AG20443 (cell line): ENCODE measurements around the gene ZFY.
A peak's percentile ranks its signal among the peaks of the same experiment; 100 is the strongest.

ENCODE experiments used
- DNase-seq: peaks from one replicate; pipeline ENCODE4 v3.0.0; 2012; ENCODE audit warnings: low spot score, mixed read lengths

Gene ZFY

DNA sequence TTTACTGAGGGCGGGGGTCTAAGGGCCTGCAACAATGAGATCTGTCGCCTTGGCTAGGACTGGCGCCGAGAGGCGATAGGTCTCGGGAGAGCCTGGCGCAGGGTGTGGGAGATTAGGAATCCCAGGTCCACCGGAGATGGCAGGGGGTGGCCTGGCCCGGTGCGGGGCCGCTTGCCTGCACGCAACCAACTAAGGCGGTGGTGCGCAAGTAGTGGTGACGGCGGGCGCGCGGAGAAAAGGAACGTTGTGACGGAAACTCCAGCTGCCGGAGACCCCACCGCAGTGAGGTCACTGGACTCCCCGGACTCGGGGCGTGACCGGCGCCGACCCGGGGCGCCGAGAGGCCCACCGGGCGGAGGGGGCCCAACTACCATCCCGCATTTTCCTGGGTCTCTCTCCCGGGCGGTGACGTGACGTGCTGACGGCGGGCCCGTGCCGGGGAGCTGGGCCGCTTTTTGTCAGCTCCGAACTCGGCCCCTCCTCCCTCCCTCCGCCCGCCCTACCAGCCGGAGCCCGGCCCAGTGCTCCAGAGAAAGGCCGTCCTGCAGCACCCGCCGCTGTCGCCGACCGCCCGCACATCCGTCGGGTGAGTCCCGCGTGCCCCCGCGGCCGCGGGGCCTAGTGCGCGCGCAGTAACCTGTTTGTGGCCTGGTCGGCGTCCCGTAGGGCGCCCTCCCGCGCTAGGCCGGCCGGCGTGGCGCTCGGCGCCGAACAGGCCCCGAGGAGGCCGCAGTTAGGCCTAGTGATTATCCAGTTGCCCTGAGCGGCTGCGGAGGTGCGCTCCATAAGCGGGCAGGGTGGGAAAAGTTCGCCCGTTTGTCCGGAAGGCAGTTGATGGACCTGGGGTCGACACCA, at the start of gene ZFY:
TSS of gene ZFY (plus strand) at position 521 of the 855 bp plus-strand sequence. CDS start 18,556 bp downstream, outside the sequence.
- peak; percentile 52 for DNase-seq

DNA sequence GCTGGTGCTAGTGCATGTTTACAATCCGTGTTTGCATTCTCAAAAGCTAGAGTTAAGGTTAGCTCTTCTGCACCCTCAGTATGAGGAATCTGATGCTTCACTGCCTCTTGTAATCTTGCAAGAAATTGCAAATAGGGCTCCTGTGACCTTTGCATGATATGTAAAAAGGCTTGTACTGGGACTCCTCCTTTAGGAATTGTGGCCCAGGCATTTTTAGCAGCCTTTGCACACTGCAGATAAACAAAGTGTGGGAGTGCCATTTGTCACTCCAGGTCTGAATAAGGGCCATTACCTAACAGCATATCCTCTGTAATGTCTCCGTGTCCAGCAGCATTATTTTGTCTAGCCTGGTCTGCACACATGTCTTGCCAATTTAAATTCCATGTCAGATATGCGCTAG, 49.3 kb upstream of the ZFY start:
- no peak for DNase-seq

DNA sequence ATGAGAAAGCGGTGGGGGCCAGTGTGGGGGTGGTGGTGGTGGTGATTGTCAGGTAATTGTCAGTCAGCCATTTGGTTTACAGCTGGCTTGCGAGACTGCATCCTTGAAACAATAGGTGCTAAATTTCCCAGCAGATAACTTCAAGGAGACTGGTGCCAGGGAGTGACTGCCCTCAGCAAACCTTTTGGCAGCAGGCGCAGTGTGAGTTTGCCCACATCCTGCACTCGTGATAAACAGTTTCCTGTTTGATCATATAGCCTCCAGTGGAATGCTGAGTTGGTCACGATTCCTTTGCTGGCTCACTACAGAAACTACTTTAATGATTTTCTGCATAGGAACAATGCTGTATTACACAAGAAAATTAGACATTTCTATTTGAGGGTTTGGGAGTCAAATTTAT, 47.8 kb upstream of the ZFY start:
- DNase-seq, result no peak

DNA sequence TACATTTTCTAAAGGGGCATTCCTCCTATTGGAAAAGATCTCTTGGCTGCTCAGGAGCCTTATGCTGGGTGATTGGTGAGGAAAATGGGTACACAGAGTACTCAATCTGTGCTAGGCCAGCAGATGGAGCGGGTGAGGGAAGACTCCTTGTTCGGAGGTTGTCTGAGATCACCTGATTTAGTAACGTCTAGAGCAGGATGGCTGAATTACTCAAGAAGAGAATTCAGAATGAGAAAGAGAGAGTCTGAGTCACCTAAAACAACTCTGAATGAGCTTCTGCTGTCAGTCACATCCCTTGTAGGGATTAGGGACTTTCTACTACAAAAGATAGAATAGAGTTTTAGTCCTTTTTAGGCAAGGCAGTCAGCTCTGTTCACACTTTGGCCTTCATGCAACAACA, 47.2 kb upstream of the ZFY start:
- no peak for DNase-seq

DNA sequence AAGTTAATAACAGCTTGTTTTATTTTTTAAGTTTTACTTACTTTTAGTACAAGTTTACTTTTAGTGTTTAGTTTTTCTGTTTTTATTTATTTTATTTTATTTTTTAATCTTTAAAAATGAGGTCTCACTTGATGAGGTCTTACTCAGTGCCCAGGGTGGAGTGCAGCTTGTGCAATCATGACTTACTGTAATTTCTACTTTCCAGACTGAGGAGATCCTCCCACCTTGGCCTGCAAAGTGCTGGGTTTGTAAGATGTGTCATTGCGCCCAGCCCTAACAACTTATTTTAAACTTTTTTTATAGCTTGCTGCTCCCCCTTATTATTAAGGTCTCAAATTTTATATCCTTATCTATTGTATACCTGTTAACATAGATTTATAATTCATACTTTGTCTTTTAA, 41.7 kb upstream of the ZFY start:
- DNase-seq, result no peak

DNA sequence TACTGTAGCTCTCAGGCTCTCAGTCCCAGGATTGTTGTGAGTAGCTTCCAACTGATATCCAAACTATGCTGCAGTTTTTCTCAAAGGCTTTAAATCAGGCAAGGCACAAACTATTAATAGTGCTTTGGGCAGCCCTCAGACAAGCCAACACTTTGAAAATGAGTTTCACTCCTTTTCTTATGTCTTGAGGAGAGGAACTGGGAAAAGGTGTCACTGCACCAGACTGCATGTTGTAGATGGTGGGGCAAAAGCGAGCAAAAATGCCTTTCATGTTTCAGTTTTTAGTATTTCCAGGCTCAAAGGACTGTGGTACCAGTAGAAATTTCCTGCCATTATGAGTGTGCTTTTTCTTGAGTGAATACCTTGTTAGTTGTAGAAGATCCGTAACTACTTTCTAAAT, 39.1 kb upstream of the ZFY start:
- DNase-seq, result no peak

DNA sequence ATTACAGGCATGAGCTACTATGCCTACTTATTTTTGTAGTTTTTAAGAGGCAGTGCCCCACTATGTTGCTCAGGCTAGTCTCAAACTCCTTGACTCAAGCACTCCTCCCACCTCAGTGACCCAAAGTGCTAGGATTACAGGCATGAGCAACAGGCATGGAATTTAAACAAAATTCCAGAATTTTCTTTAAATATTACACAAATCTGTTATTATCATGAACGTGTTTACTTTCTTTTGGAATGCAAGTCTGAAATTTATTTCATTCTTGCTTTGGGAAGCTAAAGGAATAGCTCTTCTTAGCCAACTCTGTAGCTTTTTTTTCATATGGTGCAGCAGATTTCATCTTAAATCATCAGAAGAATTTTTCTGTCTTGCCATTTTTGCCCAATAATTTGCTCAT, 27.8 kb upstream of the ZFY start:
- DNase-seq, result no peak

DNA sequence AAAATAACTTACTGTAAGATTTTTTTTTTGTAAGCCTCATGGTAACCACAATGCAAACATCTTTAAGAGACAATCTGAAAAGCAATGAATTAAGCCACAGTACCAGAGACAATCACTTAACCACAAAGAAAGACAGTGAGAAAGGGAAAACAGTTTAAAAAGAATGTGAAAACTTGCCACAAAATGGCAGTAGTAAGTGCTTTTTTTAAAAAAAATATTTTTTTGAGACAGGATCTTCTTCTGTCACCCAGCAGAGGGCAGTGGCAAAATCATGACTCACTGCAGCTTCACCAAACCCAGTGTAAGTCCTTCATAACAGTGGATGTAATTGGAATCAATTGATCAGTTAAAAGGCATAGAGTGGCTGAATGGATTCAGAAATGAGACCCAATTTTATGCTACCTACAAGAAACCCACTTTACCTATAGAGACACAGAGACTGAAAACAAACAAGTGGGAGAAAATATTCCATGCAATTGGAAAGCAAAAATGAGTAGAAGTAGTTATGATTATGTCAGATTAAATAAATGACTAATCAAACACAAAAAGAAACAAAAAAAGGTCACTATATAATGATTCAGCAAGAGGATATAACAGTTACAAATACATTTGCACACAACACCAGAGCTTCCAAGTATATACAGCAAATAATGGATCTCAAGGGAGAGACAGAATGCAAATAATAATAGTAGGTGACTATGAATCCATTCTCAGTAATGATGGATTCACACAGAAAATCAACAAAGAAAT, 21.9 kb upstream of the ZFY start:
- peak; percentile 32 for DNase-seq

DNA sequence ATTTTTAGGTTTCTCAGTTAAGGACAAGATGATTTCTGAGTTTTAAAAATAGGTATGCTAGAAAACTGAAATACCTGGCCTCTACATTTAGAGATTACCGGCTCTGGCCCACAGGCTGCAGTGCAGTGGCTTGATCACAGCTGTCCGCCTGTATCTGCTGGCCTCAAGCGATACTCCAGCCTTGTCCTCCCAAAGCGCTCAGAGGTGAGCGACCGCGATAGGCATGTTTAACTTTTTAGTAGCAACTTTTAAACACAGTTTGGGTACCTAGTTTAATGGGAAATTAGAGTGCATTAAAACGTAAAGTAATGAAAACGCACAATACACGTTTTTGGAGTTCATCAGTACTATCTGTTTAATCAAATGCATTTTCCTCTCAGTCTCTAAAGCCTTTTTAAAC, 1.1 kb upstream of the ZFY start:
- DNase-seq, result no peak

DNA sequence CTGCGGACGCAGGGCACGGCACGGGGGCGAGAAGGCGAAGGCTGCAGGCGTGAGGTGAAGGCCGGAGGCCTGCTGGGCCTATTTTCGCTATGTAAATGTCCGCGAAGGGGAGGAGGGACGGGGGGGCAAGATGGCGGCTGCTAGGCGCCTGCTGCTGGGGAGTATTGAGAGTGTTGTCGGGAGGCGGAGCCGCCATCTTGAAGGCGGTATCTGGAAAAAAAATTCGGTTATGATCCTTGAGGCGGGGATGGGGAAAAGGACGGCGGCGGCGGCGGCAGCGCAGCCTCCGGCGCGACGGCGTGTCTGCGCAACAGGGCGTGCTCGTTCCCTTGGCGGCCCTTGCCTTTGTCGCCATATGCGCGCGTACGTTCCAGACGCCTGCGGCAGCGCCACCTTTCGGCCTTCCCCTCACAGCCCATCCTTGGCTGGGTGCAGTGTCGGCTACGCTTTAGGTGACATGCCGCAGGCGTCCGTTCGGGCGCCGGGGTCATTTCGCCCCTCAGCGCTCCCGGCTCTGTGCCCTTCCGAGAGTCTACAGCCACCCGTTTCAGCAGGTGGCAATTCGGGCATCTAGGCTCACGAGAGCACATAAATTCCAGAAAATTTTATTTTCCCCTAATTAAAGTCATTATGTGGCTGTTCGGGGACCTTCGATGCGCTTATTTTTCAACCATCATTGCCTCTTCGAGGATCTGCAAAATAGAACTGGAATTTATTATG, 695 bp downstream of the ZFY start:
- DNase-seq, result peak; percentile 81

DNA sequence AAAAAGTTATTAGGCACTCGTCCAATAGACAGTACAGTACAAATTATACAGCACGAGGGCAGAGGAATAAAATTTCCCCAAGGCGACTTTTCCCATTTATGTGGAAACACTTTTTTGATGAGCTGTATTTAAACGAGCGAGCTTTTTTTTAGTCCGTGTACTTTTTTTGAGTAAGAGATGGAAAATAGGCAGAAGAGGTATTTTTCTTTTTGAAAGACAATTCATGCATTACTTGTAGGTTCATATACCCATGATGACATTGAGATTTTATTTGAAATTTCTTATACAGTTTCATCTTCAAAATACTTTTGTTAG, 1.2 kb downstream of the ZFY start:
- no peak for DNase-seq

DNA sequence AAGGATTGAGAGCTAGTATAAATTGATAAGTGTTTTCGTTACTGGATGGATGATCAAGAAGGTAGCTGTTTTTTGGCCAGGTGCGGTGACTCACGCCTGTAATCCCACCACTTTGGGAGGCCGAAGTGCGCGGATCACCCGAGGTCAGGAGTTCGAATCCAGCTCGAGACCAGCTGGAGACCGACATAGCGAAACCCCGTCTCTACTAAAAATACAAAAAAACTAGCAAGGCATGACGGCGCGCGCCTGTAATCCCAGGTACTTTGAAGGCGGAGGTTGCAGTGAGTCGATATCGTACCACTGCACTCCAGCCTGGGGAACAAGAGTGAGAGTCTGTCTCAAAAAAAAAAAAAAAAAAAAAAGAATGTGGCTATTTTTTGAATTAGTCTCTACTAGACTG, 2.0 kb downstream of the ZFY start:
- no peak for DNase-seq

DNA sequence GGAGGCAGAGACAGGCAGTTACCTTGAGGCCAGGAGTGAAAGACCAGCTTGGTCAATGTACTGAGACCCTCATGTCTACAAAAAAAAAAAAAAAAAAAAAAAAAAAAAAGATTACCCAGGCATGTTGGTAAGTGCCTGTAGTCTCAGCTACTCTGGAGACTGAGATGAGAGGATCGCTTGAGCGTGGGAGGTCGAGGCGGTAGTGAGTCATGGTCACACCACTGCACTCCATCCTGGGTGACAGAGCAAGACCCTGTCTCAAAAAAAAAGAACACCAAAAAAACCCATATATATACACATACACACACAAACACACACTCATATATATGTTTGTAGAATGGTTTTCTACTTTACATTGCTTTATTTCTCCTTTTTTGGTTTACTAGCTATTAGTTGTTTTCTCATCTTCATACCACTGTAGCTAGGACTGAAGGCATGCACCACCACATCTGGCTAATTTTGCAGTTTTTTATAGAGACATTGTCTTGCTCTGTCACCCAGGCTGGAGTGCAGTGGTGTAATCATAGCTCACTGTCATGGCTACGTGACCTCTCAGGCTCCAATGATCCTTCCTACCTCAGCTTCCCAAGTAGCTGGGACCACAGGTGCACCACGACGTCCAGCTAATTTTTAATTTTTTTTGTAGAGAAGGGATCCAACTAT, 14.5 kb downstream of the ZFY start:
- DNase-seq, result no peak

DNA sequence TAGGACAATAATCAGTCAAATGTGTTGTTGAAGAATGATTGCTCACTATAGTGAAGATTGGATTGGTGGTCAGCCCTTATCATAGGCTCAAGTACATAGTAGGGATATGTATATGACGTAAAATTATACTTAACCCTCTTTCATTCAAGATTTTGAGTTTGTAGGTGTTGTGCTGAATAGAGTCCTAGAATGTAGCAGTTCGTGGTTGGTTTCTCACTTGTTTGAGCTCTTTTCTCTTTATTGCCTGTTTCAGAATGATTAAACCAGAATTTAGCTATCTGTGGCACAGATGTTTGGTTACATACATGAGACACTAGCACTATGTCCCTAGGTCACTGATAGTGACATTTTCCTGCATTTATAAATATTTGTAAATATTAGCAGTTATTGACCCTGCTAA, 15.5 kb downstream of the ZFY start:
- no peak for DNase-seq

DNA sequence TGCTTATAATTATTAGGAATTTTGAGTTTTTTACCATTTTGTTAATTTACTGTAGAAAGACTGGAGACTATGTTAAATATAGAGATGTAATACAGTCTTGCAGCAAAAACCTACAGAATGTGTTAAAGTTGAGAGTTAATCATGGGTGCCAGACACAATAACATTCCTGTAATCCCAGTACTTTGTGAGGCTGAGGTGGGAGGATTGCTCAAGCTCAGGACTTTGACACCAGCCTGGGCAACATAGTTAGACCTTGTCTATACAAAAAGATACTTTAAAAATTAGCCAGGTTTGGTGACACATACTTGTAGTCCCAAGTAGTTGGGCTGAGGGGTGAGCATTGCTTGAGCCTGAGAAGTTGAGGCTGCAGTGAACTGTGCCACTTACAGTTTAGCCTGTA, 17.7 kb downstream of the ZFY start:
- no peak for DNase-seq

DNA sequence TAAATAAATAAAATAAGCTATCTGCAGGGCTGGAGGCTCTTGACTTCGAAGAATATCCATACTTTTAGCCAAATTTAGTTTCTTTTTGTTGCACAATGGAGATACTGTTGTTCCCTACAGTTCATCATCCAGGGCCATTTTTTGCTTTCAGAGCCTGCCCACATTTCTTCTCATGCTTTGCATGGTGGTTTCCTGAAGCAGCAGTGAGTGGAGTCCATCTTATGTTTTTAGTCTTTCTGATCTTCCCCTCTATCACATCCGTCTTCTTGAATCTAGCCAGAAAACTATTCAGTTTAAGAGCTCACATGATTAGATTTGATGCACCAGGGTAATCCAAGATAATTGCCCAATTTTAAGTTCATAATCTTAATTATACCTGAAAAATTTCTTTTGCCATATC, 19.6 kb downstream of the ZFY start:
- no peak for DNase-seq

DNA sequence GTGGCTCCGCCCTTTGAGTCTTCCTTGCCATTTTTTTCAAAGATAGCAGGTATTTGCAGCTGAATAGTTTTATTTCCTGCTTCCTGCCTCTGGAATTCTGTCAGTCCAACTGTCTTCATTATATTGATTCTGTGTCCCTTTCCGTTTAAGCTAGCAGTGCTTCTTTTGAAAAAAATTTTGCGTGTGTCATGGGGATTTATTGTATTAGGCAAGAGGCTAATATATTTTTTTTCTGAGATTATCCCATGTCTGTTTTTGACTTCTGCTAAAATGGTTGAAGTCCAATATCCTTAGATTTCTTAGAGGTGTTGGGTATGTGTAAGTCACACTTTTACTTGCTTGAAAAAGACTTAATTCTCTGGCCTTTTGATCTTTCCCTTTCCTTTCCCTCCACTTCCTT, 20.4 kb downstream of the ZFY start:
- no peak for DNase-seq

DNA sequence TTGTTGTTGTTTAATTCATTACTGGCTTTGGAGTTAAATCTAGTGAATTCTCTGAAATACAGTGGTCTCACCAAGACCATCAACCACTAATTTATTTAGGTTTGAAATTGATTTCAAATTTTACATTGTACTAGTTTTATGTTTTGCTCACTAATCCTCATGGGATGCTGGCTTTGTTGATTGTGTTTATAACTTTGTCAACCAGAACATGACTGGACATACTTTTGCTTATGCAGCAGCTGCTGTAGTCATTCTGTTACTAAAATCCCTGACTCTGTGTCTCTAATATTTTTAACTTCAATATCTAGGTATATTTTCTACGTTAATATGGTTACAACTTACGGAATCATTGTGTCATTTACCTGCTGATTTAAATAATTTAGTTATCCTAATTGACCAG, 26.9 kb downstream of the ZFY start:
- no peak for DNase-seq

DNA sequence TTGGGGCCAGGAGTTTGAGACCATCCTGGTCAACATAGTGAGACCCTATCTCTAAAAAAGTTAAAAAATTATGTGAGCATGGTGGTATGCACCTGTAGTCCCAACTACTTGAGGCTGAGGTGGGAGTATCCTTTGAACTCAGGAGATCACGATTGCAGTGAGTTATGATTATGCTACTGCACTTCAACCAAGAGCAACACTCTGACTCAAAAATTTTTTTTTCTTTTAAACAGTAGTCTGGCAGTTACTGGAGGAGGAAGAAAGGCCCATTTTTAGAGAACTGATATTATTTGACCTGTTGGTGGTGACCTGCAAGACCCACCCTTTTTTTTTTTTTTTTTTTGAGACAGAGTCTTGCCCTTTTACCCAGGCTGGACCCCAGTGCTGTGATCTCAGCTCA, 29.6 kb downstream of the ZFY start:
- no peak for DNase-seq

DNA sequence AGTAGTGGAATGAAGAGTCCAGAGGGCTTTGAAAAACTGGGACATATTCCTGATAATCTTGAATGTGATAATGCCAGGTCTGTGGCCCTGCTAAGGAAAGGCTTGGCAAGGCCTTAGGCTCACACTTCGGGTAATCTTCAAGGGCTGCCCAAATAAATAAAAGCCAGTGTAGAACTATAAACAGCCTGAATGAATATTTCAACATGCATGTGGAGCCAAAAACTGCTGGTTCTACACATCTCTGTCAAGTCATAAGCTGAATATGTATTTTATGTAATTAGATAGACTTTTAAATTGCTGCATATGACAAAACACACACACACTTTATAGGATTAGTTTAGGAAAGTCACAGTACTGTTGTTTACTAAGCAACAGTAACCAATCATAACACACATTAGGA, 30.4 kb downstream of the ZFY start:
- no peak for DNase-seq

DNA sequence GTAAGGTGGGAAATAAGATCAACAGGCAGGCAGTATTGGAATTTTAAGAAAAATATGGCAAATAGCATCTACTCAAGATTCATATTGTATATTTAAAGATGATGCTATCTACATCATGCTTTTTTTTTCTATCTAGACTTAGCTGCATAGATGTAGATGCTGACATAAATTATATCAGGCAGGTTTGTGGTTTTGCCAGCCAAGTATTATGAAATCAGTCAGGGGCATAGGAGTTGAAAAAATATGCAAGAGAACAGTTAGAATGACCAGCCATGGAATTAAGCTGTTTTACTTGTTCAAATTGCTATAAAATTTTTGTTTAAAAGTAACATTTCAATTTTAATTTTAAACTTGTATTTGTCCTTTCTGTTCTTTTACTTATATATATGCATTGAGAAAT, 34.4 kb downstream of the ZFY start:
- no peak for DNase-seq

DNA sequence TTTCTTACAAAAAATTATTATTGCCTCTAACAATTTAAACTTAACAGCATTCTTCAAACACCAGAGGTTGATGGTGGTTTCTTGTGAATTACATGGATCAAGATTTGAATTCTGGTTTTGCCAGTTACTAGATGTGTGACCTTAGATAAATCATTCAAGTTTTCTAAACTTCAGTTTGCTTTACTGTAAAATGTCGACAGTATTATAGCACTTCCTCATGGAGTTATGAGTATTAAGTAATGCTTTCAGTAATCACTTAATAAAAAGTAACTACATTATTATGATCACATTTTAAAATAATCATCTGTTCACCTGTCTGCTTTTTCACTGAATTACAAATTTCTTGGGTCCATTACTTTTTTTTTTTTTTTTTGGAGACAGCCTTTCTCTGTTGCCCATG, 37.5 kb downstream of the ZFY start:
- no peak for DNase-seq
